IMR-90 (cell line): ENCODE results near the gene ANKRD44. TPM values are rescaled to one million over a fixed set of nuclear protein-coding genes. Genes with fewer than 3 reads are reported as not detected.

Experiments used
- ATAC-seq: fragments of 200-7000 bp; cut with Tn5 transposase; 2 replicates; pipeline ENCODE4 v1.9.1; 2020; ENCODE audit warnings: low read depth, mild to moderate bottlenecking, moderate library complexity
- BruUV-seq: library from RNA; stranded (reverse); fragments of 400-500 nt; replicated peaks from 2 replicates; lab custom pipeline; 2021; lab: Mats Ljungman, UMichigan
- CTCF ChIA-PET: fragments of 300-600 bp; formaldehyde crosslinking; extraction: SDS; loops from one replicate; lab custom pipeline; 2021; ENCODE audit warnings: antibody characterized with exemption; lab: Yijun Ruan, JAX
- POLR2A ChIA-PET: fragments of 300-600 bp; sonication (Branson Sonifier 250); formaldehyde crosslinking; loops from one replicate; lab custom pipeline; 2022; ENCODE audit warnings: antibody characterized with exemption; ENCODE audit not compliant: unreplicated experiment; lab: Charles Lee
- DNase-seq: peaks from one replicate; pipeline ENCODE4 v3.0.0; 2013
- H2AFZ ChIP-seq: replicated peaks from 2 replicates; pipeline ENCODE3; 2013; ENCODE audit warnings: low read length, mild to moderate bottlenecking; ENCODE audit not compliant: poor library complexity
- H2AK5ac ChIP-seq: 2 replicates; pipeline ENCODE4 v1.6.1; 2013; ENCODE audit warnings: low read depth, low read length, inconsistent platforms
- H2AK9ac ChIP-seq: replicated peaks from 2 replicates; pipeline ENCODE3; 2013; ENCODE audit warnings: mild to moderate bottlenecking, low read depth, low read length, moderate library complexity; ENCODE audit not compliant: poor library complexity
- H2BK120ac ChIP-seq: 2 replicates; pipeline ENCODE4 v1.6.1; 2013; ENCODE audit warnings: low read depth, low read length, inconsistent platforms
- H2BK15ac ChIP-seq: 3 replicates; pipeline ENCODE4 v1.6.1; 2013; ENCODE audit warnings: low read depth, low read length, inconsistent platforms
- H2BK20ac ChIP-seq: 2 replicates; pipeline ENCODE4 v1.6.1; 2013; ENCODE audit warnings: low read depth, mild to moderate bottlenecking, inconsistent platforms, low read length, moderate library complexity
- H2BK5ac ChIP-seq: 2 replicates; pipeline ENCODE4 v1.6.1; 2013; ENCODE audit warnings: mild to moderate bottlenecking, low read depth, low read length, inconsistent platforms; ENCODE audit not compliant: poor library complexity, severe bottlenecking
- H3K14ac ChIP-seq: replicated peaks from 2 replicates; pipeline ENCODE4 v1.6.1; 2013; ENCODE audit warnings: low read depth, low read length, inconsistent platforms
- H3K18ac ChIP-seq: 2 replicates; pipeline ENCODE4 v1.6.1; 2013; ENCODE audit warnings: low read depth, low read length, control low read depth
- H3K23ac ChIP-seq: 2 replicates; pipeline ENCODE4 v1.6.1; 2013; ENCODE audit warnings: low read depth, low read length, inconsistent platforms
- H3K27ac ChIP-seq: 2 replicates; pipeline ENCODE4 v1.5.1; 2013; ENCODE audit warnings: mild to moderate bottlenecking, control low read depth, low read length; ENCODE audit not compliant: insufficient read depth
- H3K27me3 ChIP-seq: 2 replicates; pipeline ENCODE4 v1.6.1; 2013; ENCODE audit warnings: low read length; ENCODE audit not compliant: control insufficient read depth, insufficient read depth
- H3K36me3 ChIP-seq: 2 replicates; pipeline ENCODE4 v1.6.1; 2013; ENCODE audit warnings: low read length, mixed read lengths; ENCODE audit not compliant: control insufficient read depth, insufficient read depth
- H3K4ac ChIP-seq: 2 replicates; pipeline ENCODE4 v1.6.1; 2013; ENCODE audit warnings: low read depth, low read length, inconsistent platforms
- H3K4me1 ChIP-seq: 2 replicates; pipeline ENCODE4 v1.6.1; 2013; ENCODE audit warnings: low read length, mixed read lengths; ENCODE audit not compliant: control insufficient read depth, insufficient read depth
- H3K4me2 ChIP-seq: 2 replicates; pipeline ENCODE4 v1.6.1; 2013; ENCODE audit warnings: low read depth, mild to moderate bottlenecking, control low read depth, low read length, moderate library complexity
- H3K4me3 ChIP-seq: 2 replicates; pipeline ENCODE4 v1.5.1; 2013; ENCODE audit warnings: low read depth, mild to moderate bottlenecking, control low read depth, low read length, moderate library complexity; ENCODE audit not compliant: insufficient read depth
- H3K56ac ChIP-seq: 2 replicates; pipeline ENCODE4 v1.6.1; 2013; ENCODE audit warnings: low read length, inconsistent platforms; ENCODE audit not compliant: insufficient read depth; ENCODE audit errors: extremely low read depth
- H3K79me1 ChIP-seq, 2 experiments: 2 replicates each; pipeline ENCODE4 v1.6.1; 2013; ENCODE audit warnings: low read length in 2 of 2, inconsistent platforms in 1 of 2, low read depth in 1 of 2
- H3K9ac ChIP-seq: 2 replicates; pipeline ENCODE4 v1.6.1; 2013; ENCODE audit warnings: low read depth, low read length, control low read depth
- H3K9me1 ChIP-seq: 2 replicates; pipeline ENCODE4 v1.6.1; 2013; ENCODE audit warnings: low read length, inconsistent platforms; ENCODE audit not compliant: insufficient read depth
- H3K9me3 ChIP-seq: 2 replicates; pipeline ENCODE4 v1.6.1; 2013; ENCODE audit warnings: low read length; ENCODE audit not compliant: control insufficient read depth, insufficient read depth
- H4K20me1 ChIP-seq: 2 replicates; pipeline ENCODE4 v1.6.1; 2013; ENCODE audit warnings: low read length, inconsistent platforms; ENCODE audit not compliant: insufficient read depth
- H4K5ac ChIP-seq: 2 replicates; pipeline ENCODE4 v1.6.1; 2013; ENCODE audit warnings: mild to moderate bottlenecking, low read depth, low read length, control low read depth
- H4K8ac ChIP-seq, 2 experiments: 2 replicates each; pipeline ENCODE4 v1.6.1; 2013; ENCODE audit warnings: low read depth in 2 of 2, low read length in 2 of 2, control low read depth in 1 of 2, inconsistent platforms in 1 of 2
- H4K91ac ChIP-seq: 2 replicates; pipeline ENCODE4 v1.6.1; 2013; ENCODE audit warnings: low read depth, low read length, inconsistent platforms; ENCODE audit not compliant: insufficient read depth
- CEBPB ChIP-seq: IDR thresholded peaks from 2 replicates; pipeline ENCODE4 v1.6.1; 2012; ENCODE audit warnings: low read depth, low read length, improper control_type of control experiment
- CTCF ChIP-seq: conservative IDR thresholded peaks from 2 replicates; pipeline ENCODE4 v1.5.1; 2012; ENCODE audit warnings: mild to moderate bottlenecking, low read depth, low read length, improper control_type of control experiment
- MXI1 ChIP-seq: IDR thresholded peaks from 2 replicates; pipeline ENCODE4 v1.6.1; 2012; ENCODE audit warnings: low read depth, mild to moderate bottlenecking, low read length, moderate library complexity, borderline replicate concordance
- RAD21 ChIP-seq: IDR thresholded peaks from 2 replicates; pipeline ENCODE4 v1.6.1; 2012; ENCODE audit warnings: low read length, improper control_type of control experiment
- SMC3 ChIP-seq: fragments of 150-350 bp; IDR thresholded peaks from 2 replicates; pipeline ENCODE4 v1.6.1; 2016; ENCODE audit warnings: low read depth, mild to moderate bottlenecking, antibody characterized with exemption, low read length, moderate library complexity
- WGBS, 2 experiments: methylation state at CpG; one replicate each; pipeline versions ENCODE4 v1.1.5 to v1.1.7; 2013; ENCODE audit warnings: missing lambda C conversion rate in 2 of 2; ENCODE audit not compliant: insufficient read length in 1 of 2; ENCODE audit errors: extremely low coverage in 2 of 2; 5-methylcytosine and 5-hydroxymethylcytosine counted together
- dilution Hi-C: fragments of 300-500 bp; cut with HindIII; formaldehyde crosslinking; loops from one replicate; pipeline ENCODE4 v1.14.3; 2018; ENCODE audit warnings: low sequenced_read_pairs; ENCODE audit not compliant: unreplicated experiment
- in situ Hi-C: fragments of 300-500 bp; cut with MboI; formaldehyde crosslinking; loops from 3 replicates; pipeline ENCODE4 v1.14.3; 2019; ENCODE audit warnings: low sequenced_read_pairs, inconsistent platforms, mixed read lengths
- intact Hi-C: fragments of 100-400 bp; cut with micrococcal nuclease; formaldehyde crosslinking; loops from 2 replicates; pipeline ENCODE4 v1.10.0; 2022
- polyA plus RNA-seq, 3 experiments: library from polyadenylated mRNA; depleted of rRNA; stranded (reverse); fragments of >200 nt; gene quantifications; 2 replicates each; pipeline ENCODE4 v1.2.3, GENCODE V29; 2012; ENCODE audit warnings: low replicate concordance in 1 of 3
- total RNA-seq: library from RNA; depleted of rRNA; stranded (reverse); fragments of >200 nt; gene quantifications from 2 replicates; pipeline ENCODE4 v1.2.3, GENCODE V29; 2012

Gene ANKRD44
- total and polyA plus RNA-seq, 2 of the 4 experiments (the other 2 are of a cell fraction) = 5.2 to 15.6 TPM

DNA sequence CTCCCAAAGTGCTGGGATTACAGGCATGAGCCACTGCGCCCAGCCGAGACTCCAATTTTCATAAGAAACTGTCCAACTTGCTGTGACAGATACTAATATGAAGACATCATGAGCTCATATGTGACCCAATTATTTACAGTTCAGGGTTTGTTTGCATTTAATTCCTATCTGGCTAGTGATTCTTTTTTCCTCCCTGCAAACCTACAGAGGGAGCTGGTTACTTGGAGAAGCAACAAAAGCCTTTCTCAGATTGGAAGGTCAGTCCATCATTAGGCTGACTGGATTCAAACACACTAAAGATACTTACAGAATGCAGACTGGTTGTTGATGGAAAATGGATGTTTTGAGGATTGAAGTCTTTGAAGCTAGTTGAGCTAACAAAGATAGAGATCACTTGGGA is 176.4 kb downstream of the ANKRD44 start:
- Histone ChIP-seq H3K4me2 (no peak overlapping the region), H3K56ac (no peak overlapping the region), H2AK5ac (no peak overlapping the region), H3K14ac (no peak overlapping the region; the same call in 1 of the 2 replicates), H4K20me1 (no peaks in the 10 kb centered on the region), H3K27me3 (no peaks in the 10 kb centered on the region), H3K4me1 (peaks cover 9% of the 10 kb centered on the region), H2AK9ac (no peak overlapping the region), H2BK120ac (no peak overlapping the region), H3K23ac (no peak overlapping the region), H2AFZ (no peak overlapping the region), H4K91ac (no peak overlapping the region), H3K4ac (no peak overlapping the region), H4K8ac (no peak overlapping the region), H2BK5ac (no peak overlapping the region), H3K4me3 (no peak overlapping the region), H3K9me1 (peaks cover 6% of the 10 kb centered on the region), H2BK20ac (no peak overlapping the region), H2BK15ac (no peak overlapping the region), H3K18ac (no peak overlapping the region), H3K36me3 (no peaks in the 10 kb centered on the region), H3K79me1 (no peaks in the 10 kb centered on the region), H3K27ac (no peak overlapping the region), H3K9ac (no peak overlapping the region), H4K5ac (no peak overlapping the region), H3K9me3 (no peaks in the 10 kb centered on the region)
- DNase-seq = peak; percentile 64
- ChIA-PET CTCF (interaction anchor here (0.5 to 1.9 kb wide), 11 partner anchors 8 to 253 kb away, joined by 3 to 8 read pairs (median 3); no protein-coding TSS in a partner anchor), POLR2A (no interaction called here)
- in situ Hi-C loops = no loop called here
- dilution Hi-C loops = no loop called here
- no TSS peak for BruUV-seq
- WGBS, 2 experiments = no CpG with 5 or more reads among the region's 2 CpGs
- ATAC-seq = peak; percentile 52
- intact Hi-C loops = no loop called here
- peak; percentile 49 for TF ChIP-seq RAD21
- TF ChIP-seq CEBPB = no peak
- peak; percentile 48 for TF ChIP-seq CTCF
- TF ChIP-seq SMC3 = peak; percentile 45
- no peak for TF ChIP-seq MXI1
